ENCODE results near the gene SLN.

Gene SLN

DNA sequence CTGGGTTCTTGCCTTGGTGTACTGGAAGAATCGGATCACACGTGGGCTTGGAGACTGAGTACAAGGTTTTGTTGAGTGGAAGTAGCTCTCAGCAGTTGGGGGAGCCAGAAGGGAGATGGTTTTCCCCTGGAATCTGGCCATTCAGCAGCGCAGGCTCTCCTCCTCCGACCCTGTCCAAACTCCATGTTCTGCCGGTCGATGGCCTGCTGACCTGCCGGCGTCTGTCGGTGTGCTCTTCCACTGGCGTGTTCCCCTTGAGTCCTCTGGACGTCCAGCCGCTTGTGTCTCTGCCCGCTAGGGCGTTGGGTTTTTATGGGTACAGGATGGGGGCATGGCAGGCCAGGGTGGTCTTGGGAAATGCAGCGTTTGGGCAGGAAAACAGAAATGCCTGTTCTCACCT, 38.5 kb upstream of the SLN start:
- TF ChIP-seq, protein P1, sequence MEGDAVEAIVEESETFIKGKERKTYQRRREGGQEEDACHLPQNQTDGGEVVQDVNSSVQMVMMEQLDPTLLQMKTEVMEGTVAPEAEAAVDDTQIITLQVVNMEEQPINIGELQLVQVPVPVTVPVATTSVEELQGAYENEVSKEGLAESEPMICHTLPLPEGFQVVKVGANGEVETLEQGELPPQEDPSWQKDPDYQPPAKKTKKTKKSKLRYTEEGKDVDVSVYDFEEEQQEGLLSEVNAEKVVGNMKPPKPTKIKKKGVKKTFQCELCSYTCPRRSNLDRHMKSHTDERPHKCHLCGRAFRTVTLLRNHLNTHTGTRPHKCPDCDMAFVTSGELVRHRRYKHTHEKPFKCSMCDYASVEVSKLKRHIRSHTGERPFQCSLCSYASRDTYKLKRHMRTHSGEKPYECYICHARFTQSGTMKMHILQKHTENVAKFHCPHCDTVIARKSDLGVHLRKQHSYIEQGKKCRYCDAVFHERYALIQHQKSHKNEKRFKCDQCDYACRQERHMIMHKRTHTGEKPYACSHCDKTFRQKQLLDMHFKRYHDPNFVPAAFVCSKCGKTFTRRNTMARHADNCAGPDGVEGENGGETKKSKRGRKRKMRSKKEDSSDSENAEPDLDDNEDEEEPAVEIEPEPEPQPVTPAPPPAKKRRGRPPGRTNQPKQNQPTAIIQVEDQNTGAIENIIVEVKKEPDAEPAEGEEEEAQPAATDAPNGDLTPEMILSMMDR (IDR thresholded peaks at IDR 0.05): no peak
- TF ChIP-seq ZFX (IDR thresholded peaks at IDR 0.05; ENCODE audit: borderline replicate concordance): no peak

DNA sequence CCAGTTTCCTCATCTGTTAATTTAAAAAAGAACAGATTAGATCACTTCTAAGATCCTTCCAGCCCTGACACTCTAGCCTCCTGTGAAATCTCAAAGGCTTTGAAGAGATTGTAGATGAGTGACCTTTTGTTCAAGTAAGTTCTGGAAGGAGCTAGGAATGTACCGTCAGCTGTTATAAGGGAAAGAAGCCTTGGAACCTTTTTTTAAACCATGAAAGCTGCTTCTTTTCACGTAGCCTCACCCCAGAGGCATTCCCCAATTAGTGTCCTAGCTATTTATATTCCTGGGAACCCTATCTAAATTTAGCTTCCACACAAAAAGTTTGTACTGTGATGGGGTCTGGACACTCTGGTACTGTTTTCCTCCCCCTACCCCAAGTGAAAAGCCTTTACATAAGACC, 35.8 kb upstream of the SLN start:
- no peak overlapping the region for H3K27ac ChIP-seq
- TF ChIP-seq, protein P1 (IDR thresholded peaks at IDR 0.05): no peak
- TF ChIP-seq ZFX (IDR thresholded peaks at IDR 0.05; ENCODE audit: borderline replicate concordance): no peak

More for the DNA sequence above, 38.5 kb upstream of the SLN start:
- H3K27ac ChIP-seq: no peak overlapping the region

DNA sequence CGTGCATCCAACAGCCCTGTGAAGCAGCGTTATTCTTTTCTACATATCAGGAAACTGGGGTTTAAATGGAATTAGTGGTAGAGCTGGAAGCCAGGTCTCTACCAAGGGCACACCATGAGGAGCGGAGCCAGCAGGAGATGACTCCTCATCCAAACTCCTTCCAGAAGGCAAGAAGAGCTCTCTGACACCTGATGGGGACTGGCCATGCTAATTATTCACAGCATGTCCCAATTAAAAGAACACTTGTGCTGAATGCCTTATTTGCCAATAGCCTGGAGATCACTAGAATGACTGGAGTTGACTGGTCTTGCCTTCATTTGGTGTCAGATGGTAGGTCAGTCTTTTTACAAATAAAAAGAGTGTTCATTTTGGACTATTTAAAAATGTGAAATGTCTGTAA, 32.9 kb upstream of the SLN start:
- TF ChIP-seq, protein P1 (IDR thresholded peaks at IDR 0.05): no peak
- no peak for TF ChIP-seq ZFX (IDR thresholded peaks at IDR 0.05; ENCODE audit: borderline replicate concordance)

DNA sequence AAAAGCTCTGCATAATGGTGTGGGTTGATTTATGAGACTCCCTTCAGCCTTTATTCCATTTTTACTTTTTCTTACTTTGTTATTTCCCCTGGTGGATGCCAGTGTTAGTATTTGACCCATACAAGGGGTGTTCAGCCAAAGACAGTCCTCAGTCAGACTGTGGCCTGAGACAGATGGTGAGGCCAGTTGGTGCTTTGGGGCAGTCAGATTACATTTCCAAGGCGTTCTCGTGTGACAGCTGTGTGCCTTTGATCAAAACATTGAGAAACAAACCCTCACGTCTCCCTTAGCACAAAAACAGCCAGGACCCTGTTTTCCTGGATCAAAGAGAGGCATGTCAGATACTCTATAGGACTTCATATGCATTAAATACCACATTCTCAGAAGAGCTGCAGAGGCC, 31.3 kb upstream of the SLN start:
- no peak for TF ChIP-seq ZFX (IDR thresholded peaks at IDR 0.05; ENCODE audit: borderline replicate concordance)
- H3K27ac ChIP-seq: no peak overlapping the region

More for the DNA sequence above, 32.9 kb upstream of the SLN start:
- H3K27ac ChIP-seq: no peak overlapping the region

DNA sequence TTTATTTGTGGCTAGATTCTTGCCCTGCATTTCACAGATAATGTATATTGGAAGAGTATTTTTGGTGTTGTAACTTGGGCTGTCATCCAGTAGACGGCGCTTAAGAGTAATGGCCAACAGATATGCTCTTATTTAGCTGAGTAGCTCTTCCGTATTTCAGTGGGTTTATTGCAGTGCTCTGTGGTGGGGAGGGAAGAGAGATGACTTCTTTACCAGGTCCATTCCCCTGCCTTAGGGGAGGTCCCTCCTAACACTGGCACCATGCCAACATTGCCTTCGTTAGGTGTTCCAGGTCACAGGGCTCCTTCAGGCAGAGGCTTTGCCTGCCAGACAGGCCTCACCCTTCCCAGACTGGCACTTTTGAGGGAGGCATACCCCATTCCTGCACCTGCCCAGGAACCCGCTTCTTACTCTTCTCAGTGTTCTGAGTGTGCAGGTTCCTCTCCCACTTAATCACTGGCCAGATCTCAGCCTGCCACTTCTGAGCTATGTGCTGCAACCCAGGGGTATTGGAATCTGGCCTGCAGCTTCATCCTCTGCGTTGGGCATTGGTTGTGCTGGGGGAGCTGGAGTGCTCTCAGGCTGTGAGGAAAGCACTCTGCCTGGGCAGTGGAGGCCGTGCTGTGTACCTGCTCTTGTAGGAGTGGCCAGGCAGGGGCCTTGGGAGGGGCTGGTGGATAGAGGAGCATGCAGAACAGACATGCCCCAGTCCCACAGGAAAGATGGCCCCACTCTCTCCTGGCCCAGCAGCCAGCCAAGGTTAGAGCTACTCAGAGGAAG, 29.4 kb upstream of the SLN start:
- TF ChIP-seq ZFX (IDR thresholded peaks at IDR 0.05; ENCODE audit: borderline replicate concordance): no peak
- TF ChIP-seq, protein P1 (IDR thresholded peaks at IDR 0.05): peak; percentile 92
- H3K27ac ChIP-seq: no peak overlapping the region

DNA sequence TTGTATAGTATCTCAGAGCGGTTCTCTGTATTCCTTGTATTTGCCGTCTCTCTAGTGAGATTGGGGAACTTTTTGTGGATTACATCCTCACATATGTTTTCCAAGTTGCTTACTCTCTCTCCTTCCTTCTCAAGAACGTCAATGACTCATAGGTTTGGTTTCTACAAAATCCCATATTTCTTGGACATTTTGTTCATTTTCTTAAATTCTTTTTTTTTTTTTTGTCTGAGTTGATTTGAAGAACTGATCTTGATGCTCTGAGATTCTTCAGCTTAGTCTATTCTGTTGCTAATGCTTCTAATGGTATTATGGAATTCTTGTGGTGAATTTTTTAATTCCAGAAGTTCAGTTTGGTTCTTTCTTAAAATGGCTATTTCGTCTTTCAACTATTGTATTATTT, 28.4 kb upstream of the SLN start:
- no peak overlapping the region for H3K27ac ChIP-seq
- TF ChIP-seq, protein P1 (IDR thresholded peaks at IDR 0.05): no peak

DNA sequence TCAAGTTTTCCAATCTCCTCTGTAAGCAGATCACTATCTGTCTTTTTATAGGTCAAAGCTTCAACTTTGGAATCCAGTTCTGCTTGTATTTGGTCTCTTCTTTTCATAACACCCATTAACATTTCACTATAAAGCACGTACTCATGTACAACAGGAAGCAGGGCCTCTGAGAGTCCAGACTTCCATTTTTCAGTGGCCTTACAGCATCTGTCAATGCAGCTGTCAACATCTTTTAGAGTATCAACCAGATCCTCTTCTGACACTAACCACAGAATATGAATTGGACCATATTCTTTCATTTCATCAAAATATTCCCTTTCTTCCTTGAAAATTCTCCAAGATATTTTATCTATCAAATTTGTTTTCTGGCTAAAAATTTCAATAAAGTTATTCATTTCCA, 24.7 kb upstream of the SLN start:
- no peak for TF ChIP-seq ZFX (IDR thresholded peaks at IDR 0.05; ENCODE audit: borderline replicate concordance)
- TF ChIP-seq, protein P1 (IDR thresholded peaks at IDR 0.05): no peak
- no peak overlapping the region for H3K27ac ChIP-seq

DNA sequence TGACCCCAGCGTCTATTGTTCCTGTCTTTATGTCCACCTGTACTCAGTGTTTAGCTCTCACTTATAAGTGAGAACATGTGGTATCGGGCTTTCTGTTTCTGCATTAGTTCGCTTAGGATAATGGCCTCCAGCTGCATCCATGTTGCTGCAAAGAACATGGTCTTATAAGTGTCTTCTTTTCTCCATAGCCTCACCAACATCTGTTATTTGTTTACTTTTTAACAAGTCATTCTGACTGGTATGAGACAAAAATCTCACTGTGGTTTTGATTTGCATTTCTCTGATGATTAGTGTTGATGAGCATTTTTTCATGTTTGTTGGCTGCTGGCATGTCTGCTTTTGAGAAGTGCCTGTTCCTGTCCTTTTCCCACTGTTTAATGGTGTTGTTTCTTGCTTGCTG, 21.7 kb upstream of the SLN start:
- H3K27ac ChIP-seq: no peak overlapping the region
- TF ChIP-seq ZFX (IDR thresholded peaks at IDR 0.05; ENCODE audit: borderline replicate concordance): no peak
- TF ChIP-seq, protein P1 (IDR thresholded peaks at IDR 0.05): no peak
